Activated CD4-positive, alpha-beta memory T cell treated with anti-CD3 and anti-CD28 coated beads for 36 hours (primary cell): ENCODE measurements around the gene MTR. TPM values are rescaled to one million over a fixed set of nuclear protein-coding genes. Genes with fewer than 3 reads are reported as not detected.

Experiments used
- CTCF ChIA-PET: fragments of 350-600 bp; sonication (Branson Sonifier 250); formaldehyde crosslinking; loops from one replicate; lab custom pipeline; 2021; ENCODE audit warnings: antibody characterized with exemption, inconsistent platforms; lab: Charles Lee
- POLR2A ChIA-PET: fragments of 350-600 bp; sonication (Branson Sonifier 250); formaldehyde crosslinking; loops from one replicate; lab custom pipeline; 2021; ENCODE audit warnings: antibody characterized with exemption; lab: Charles Lee
- DNase-seq: peaks from one replicate; pipeline ENCODE4 v3.0.0-alpha.2; 2020
- H3K27ac Mint-ChIP-seq: one replicate; pipeline ENCODE4 v1.8.0; 2021; ENCODE audit warnings: mixed read lengths
- H3K27me3 Mint-ChIP-seq: one replicate; pipeline ENCODE4 v1.8.0; 2021; ENCODE audit warnings: mixed read lengths
- H3K36me3 Mint-ChIP-seq: one replicate; pipeline ENCODE4 v1.8.0; 2021; ENCODE audit warnings: mixed read lengths
- H3K4me1 Mint-ChIP-seq: one replicate; pipeline ENCODE4 v1.8.0; 2021; ENCODE audit warnings: low read depth, mixed read lengths
- H3K4me3 Mint-ChIP-seq: one replicate; pipeline ENCODE4 v1.8.0; 2021; ENCODE audit warnings: mild to moderate bottlenecking, mixed read lengths
- H3K9me3 Mint-ChIP-seq: one replicate; pipeline ENCODE4 v1.8.0; 2021; ENCODE audit warnings: mixed read lengths
- intact Hi-C: fragments of 100-400 bp; cut with micrococcal nuclease; formaldehyde crosslinking; loops from one replicate; pipeline ENCODE4 v1.15.1; 2023
- total RNA-seq, 2 experiments: library from RNA; stranded (reverse); gene quantifications; one replicate each; pipeline ENCODE4 v1.2.3, GENCODE V29; 2021

MTR gene
- total RNA-seq, 2 experiments from 2014 or later: 46.3 to 46.6 TPM

DNA sequence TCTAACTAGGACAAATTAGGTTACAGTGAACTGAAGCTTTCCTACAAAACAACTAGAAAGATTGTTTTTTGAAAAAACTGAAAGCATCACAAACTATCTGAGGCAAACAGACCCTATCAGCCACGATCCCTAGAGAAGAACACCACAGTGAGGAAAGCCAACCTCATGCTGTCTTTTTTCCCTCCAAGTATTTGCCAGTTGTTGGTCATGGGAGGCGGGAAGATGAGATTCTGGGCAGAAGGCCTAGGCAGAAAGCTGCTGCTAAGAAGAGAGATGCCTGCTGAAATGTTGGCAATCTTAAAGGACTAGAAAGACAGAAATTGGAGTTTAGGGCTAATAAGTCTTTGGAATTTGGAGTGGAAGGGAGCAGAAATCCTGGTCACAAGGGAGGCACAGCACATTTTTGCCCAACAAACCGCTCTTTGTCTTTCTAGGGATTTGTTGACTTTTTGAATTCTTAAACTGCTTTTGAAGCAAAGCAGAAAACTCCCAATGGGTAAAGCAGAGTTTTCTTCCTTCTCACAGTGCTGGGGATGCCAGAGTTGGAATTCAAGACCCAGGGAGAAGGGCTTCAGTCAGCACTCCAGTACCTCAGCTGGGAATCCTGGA, 125.3 kb downstream of the MTR start:
- no peak for DNase-seq
- Mint-ChIP-seq H3K4me3 (no peak overlapping the region), H3K4me1 (no peaks in the 10 kb centered on the region), H3K9me3 (peaks cover 20% of the 10 kb centered on the region), H3K27ac (no peak overlapping the region), H3K27me3 (no peaks in the 10 kb centered on the region), H3K36me3 (peaks cover 17% of the 10 kb centered on the region)
- intact Hi-C loops: no loop called here
- CTCF ChIA-PET: no interaction called here
- POLR2A ChIA-PET: no interaction called here

DNA sequence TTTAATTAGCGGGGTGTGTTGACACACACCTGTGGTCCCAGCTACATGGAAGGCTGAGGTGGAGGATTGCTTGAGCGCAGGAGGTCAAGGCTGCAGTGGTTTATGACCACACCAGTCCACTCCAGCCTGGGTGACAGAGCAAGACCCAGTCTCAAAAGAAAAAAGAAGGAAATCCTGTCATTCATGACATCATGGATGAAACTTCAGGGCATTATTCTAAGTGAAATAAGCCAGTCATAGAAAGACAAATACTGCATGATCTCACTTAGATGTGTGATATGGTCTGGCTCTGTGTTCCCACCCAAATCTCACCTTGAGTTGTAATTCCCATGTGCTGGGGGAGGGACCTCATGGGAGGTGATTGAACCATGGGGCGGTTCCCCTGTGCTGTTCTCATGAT, 126.5 kb downstream of the MTR start:
- H3K4me3 Mint-ChIP-seq: no peak overlapping the region
- H3K27ac Mint-ChIP-seq: no peak overlapping the region
- peaks cover 7% of the 10 kb centered on the region for H3K36me3 Mint-ChIP-seq
- DNase-seq: no peak
- no peaks in the 10 kb centered on the region for H3K4me1 Mint-ChIP-seq
- POLR2A ChIA-PET: no interaction called here
- peaks cover 2% of the 10 kb centered on the region for H3K27me3 Mint-ChIP-seq
- intact Hi-C loops: no loop called here
- peaks cover 14% of the 10 kb centered on the region for H3K9me3 Mint-ChIP-seq
- CTCF ChIA-PET: no interaction called here

DNA sequence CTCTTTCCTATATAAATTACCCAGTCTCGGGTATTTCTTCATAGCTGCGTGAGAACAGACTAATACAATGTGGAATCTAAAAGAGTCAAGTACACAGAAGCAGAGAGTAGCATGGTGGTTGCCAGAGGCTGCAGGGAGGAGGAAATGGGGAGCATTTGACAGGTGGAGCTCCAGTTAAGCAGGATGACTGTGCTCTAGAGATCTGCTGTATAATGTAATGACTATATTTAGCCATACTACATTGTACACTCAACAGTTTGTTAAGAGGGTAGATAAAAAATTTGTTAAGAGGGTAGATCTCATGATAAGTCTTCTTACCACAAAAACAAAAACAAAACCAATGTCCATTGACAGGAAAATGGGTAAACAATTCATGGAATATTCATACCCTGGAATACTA, 127.1 kb downstream of the MTR start:
- intact Hi-C loops: no loop called here
- H3K9me3 Mint-ChIP-seq: peaks cover 9% of the 10 kb centered on the region
- POLR2A ChIA-PET: no interaction called here
- H3K27me3 Mint-ChIP-seq: peaks cover 4% of the 10 kb centered on the region
- H3K4me3 Mint-ChIP-seq: no peak overlapping the region
- H3K36me3 Mint-ChIP-seq: peaks cover 3% of the 10 kb centered on the region
- no peak for DNase-seq
- H3K4me1 Mint-ChIP-seq: no peaks in the 10 kb centered on the region
- H3K27ac Mint-ChIP-seq: no peak overlapping the region
- CTCF ChIA-PET: no interaction called here

DNA sequence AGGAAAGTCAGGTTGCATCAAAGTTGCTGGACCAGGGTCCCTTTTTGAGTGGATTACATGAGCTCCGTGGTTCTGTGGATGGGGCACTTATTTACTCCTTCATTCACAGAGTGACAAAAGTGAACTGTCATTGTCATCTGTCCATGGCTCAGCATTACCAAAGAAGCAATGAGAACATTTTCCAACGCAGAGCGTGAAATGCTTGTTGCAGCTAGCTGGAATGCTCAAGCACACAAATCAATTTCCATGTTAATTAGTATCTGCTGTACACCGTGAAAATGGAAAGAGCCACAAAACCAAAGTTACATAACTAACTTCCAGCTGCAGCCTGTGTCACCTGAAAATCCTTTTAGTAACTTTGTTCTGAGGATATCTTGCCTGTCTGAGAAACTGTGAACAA, 130.3 kb downstream of the MTR start:
- DNase-seq: no peak
- Mint-ChIP-seq H3K4me3 (no peak overlapping the region), H3K36me3 (peaks cover 2% of the 10 kb centered on the region), H3K27me3 (peaks cover 11% of the 10 kb centered on the region), H3K27ac (no peak overlapping the region), H3K4me1 (no peaks in the 10 kb centered on the region), H3K9me3 (peaks cover 4% of the 10 kb centered on the region)
- intact Hi-C loops: no loop called here
- CTCF ChIA-PET: no interaction called here
- POLR2A ChIA-PET: no interaction called here

DNA sequence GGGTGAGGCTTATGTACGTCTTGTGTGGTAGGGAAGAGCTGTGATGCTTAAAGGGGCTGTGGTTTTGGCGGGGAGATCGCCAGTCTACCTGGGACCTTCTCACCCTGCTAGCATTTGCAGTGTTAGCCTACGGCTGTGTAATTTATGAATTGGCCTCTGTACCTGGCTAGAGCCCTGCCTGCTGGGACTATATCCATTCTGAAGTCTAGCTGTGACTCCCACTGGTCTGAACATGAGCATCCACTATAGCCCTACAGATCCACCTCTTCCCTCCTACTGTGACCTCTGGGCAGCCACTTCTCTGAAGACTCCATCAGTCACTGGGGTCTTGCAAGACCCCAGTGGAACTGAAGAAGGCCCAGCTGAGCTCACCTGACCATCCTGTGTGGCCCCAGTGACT, 135.4 kb downstream of the MTR start:
- CTCF ChIA-PET: no interaction called here
- DNase-seq: no peak
- intact Hi-C loops: no loop called here
- POLR2A ChIA-PET: no interaction called here
- Mint-ChIP-seq H3K4me1 (no peaks in the 10 kb centered on the region), H3K27ac (no peak overlapping the region), H3K36me3 (no peaks in the 10 kb centered on the region), H3K9me3 (peaks cover 4% of the 10 kb centered on the region), H3K4me3 (no peak overlapping the region), H3K27me3 (peaks cover 11% of the 10 kb centered on the region)

DNA sequence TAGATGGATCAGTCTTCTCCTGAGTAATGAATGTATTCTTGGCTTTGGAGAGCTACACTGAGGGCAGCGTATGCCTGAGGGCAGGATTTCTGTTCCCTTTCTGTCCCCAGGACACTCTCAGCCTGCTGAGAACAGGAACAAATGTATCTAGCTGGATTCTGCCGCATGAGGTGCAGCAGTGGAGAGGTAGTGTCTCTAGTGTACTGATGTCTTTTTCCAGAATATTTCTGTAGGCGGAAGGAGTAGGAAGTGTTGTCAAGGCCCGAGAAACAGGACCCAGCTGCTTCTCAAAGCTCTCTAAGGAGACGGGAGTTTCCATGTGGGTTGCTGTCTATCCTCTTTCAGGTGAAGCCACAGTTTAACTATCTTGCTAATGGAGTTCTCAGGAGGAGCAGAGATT, 143.7 kb downstream of the MTR start:
- POLR2A ChIA-PET: interaction anchor here (1.0 kb wide), 1 partner anchor 14 kb away, joined by 3 read pairs; no protein-coding TSS in a partner anchor
- H3K27me3 Mint-ChIP-seq: peaks cover 3% of the 10 kb centered on the region
- intact Hi-C loops: no loop called here
- no peaks in the 10 kb centered on the region for H3K9me3 Mint-ChIP-seq
- no peaks in the 10 kb centered on the region for H3K36me3 Mint-ChIP-seq
- no peak overlapping the region for H3K4me3 Mint-ChIP-seq
- CTCF ChIA-PET: no interaction called here
- no peak overlapping the region for H3K27ac Mint-ChIP-seq
- DNase-seq: no peak
- no peaks in the 10 kb centered on the region for H3K4me1 Mint-ChIP-seq

DNA sequence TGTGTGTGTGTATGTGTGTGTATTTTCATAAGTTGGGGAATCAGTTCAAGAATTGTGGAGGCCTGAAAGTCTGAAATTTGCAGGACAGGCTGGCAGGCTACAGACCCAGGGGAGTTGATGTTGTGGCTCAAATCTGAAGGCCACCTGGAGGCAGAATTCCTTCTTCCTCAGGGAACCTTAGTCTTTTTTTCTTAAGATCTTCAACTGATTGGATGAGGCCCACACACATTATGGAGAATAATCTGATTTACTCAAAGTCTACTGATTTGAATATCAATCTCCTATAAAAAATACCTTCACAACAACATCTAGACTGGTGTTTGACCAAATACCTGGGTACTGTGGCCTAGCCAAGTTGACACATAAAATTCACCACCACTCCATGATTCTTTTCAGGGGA, 147.3 kb downstream of the MTR start:
- Mint-ChIP-seq H3K36me3 (no peaks in the 10 kb centered on the region), H3K27ac (no peak overlapping the region), H3K4me3 (no peak overlapping the region), H3K27me3 (peaks cover 3% of the 10 kb centered on the region), H3K4me1 (no peaks in the 10 kb centered on the region), H3K9me3 (no peaks in the 10 kb centered on the region)
- ChIA-PET CTCF (no interaction called here), POLR2A (no interaction called here)
- intact Hi-C loops: no loop called here
- DNase-seq: no peak

DNA sequence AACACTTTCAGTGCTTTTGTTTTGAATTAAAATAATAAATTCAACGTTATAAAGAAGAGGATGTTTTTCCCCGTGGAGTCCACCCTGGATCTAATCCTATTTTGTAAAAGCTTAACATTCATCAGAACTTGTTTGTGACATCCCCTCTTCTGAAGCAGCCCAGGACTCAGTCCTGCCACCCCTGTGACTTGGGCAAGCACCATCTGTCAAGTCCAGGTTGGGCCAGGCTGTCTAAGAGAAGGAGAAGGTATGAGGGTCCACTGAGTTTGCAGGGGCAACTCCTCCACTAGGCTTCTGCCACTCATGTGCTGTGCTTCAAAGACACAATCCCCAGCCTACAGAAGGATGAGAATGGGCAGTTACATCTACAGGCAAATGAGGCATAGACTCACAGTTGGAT, 149.5 kb downstream of the MTR start:
- H3K4me3 Mint-ChIP-seq: no peak overlapping the region
- intact Hi-C loops: no loop called here

DNA sequence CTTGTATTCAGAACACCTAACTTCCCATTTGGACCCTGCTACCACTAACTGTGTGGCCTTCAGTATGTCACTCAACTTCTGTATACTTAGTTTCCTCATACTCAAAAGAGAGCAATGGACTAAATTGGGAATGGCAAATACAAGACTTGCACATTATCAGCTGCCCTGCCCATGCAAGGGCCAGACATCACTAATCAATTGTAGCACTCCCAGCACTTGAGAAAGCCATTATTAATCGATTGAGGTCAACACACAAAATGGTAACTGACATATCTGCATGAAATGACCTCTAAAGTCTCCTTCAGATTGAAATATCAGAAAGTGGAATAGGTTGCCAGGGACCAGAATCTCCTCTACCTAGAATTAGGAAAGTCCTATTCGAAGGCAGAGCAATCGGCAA, 149.9 kb downstream of the MTR start:
- POLR2A ChIA-PET: no interaction called here
- Mint-ChIP-seq H3K27me3 (peaks cover 5% of the 10 kb centered on the region), H3K36me3 (no peaks in the 10 kb centered on the region), H3K4me3 (no peak overlapping the region), H3K9me3 (no peaks in the 10 kb centered on the region), H3K27ac (no peak overlapping the region), H3K4me1 (no peaks in the 10 kb centered on the region)
- no peak for DNase-seq
- CTCF ChIA-PET: no interaction called here
- intact Hi-C loops: no loop called here

More for the DNA sequence above, 149.5 kb downstream of the MTR start:
- no peak for DNase-seq
- POLR2A ChIA-PET: no interaction called here
- H3K36me3 Mint-ChIP-seq: no peaks in the 10 kb centered on the region
- CTCF ChIA-PET: no interaction called here
- no peak overlapping the region for H3K27ac Mint-ChIP-seq
- H3K9me3 Mint-ChIP-seq: no peaks in the 10 kb centered on the region
- no peaks in the 10 kb centered on the region for H3K4me1 Mint-ChIP-seq
- H3K27me3 Mint-ChIP-seq: peaks cover 5% of the 10 kb centered on the region

DNA sequence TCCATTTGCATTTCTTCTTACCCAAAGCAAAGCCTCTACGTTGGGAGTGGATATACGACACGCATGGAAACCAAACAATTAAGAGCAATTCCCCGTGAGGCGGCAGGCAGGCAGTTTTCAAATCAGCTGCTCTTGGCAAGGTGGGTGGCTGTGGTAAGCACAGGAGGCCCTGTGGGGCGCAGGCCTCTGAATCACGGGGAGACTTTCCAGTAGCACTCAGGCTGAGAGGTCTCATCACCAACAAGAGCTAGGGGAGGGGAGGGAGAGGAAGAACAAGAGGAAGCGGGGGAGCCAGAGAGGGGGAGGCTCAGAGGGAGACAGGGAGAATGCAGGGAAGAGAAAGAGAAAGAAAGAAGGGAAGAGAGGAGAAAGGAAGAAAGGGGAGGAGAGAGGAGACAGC, 152.7 kb downstream of the MTR start:
- POLR2A ChIA-PET: no interaction called here

DNA sequence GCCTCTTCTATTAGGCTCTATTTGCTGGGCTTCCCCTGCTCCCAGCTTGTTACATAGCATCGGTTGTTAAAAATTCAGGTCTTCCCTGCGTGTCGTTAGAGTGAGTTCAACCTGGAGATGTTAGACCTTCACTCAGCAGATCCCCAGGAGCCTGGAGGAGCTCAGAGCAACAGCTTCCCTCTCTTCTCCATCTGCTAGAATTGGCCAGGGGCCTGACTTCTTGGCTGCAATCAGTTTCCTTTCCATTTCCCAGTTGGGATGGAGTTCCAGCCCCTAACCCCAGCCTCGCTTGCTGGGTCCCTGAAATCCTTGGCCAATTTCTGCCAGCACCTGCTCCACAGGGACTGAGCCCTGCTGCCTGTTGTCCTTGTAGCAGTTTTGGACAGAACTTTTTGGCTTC, 153.3 kb downstream of the MTR start:
- Mint-ChIP-seq H3K27me3 (peaks cover 3% of the 10 kb centered on the region), H3K4me3 (no peak overlapping the region), H3K36me3 (no peaks in the 10 kb centered on the region), H3K9me3 (no peaks in the 10 kb centered on the region), H3K27ac (no peak overlapping the region), H3K4me1 (no peaks in the 10 kb centered on the region)
- intact Hi-C loops: no loop called here
- ChIA-PET CTCF (no interaction called here), POLR2A (no interaction called here)
- no peak for DNase-seq

More for the DNA sequence above, 152.7 kb downstream of the MTR start:
- DNase-seq: no peak
- intact Hi-C loops: no loop called here
- Mint-ChIP-seq H3K27ac (no peak overlapping the region), H3K27me3 (peaks cover 2% of the 10 kb centered on the region), H3K36me3 (no peaks in the 10 kb centered on the region), H3K9me3 (no peaks in the 10 kb centered on the region), H3K4me1 (no peaks in the 10 kb centered on the region), H3K4me3 (no peak overlapping the region)
- CTCF ChIA-PET: no interaction called here

DNA sequence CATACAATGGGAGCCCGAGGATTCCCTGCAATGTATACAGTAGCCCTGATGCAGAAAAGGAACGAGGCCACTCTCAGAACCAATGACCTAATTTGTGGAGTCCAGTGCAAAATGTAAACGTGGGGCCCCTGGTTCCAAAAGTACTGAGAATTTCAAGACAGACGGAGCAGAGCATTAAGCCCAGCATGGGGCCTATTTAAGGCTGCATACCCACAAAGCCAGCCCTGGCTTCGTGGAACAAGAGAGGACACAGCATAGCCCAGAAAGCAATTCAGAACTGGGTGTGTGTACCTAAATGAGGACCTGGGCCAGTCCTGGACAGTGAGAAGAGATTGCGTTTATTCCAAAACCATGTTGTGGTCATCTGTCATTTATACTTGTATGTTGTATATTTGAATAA, 153.9 kb downstream of the MTR start:
- H3K9me3 Mint-ChIP-seq: peaks cover 3% of the 10 kb centered on the region
- CTCF ChIA-PET: no interaction called here
- intact Hi-C loops: no loop called here
- H3K27me3 Mint-ChIP-seq: peaks cover 8% of the 10 kb centered on the region
- DNase-seq: no peak
- H3K27ac Mint-ChIP-seq: no peak overlapping the region
- no peaks in the 10 kb centered on the region for H3K4me1 Mint-ChIP-seq
- H3K4me3 Mint-ChIP-seq: no peak overlapping the region
- POLR2A ChIA-PET: no interaction called here
- no peaks in the 10 kb centered on the region for H3K36me3 Mint-ChIP-seq

DNA sequence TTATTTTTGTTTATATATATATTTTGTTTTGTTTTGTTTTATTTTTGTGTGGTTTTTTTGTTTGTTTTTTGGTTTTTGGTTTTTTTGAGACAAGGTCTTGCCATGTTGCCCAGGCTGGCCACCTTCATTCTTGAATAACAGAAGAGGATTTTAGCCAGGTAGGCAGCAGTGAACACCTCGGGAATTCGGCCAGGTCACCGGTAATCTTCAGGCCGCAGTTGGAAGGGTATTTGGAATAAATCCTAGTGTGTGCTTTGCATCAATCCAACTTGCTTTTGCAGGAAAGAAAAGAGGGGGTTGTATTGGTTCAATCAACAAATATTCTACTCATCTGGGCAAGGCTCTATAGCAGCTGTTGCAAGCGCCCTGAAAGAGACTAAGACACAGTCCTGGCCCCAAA, 155.3 kb downstream of the MTR start:
- Mint-ChIP-seq H3K27me3 (peaks cover 8% of the 10 kb centered on the region), H3K27ac (no peak overlapping the region), H3K9me3 (peaks cover 5% of the 10 kb centered on the region), H3K4me3 (no peak overlapping the region), H3K4me1 (no peaks in the 10 kb centered on the region), H3K36me3 (no peaks in the 10 kb centered on the region)
- intact Hi-C loops: no loop called here
- ChIA-PET POLR2A (no interaction called here), CTCF (no interaction called here)
- DNase-seq: no peak
